ENCODE data around the gene BTBD6. TPM values are rescaled to one million over a fixed set of nuclear protein-coding genes. Genes with fewer than 3 reads are reported as not detected.

Gene BTBD6
- total RNA-seq, 2 donors from 2014 or later, result 26.9 to 34.9 TPM

GRCh38 chr14:105220699-105221597 is 27.4 kb upstream of the BTBD6 start:
- H3K4me3 ChIP-seq, result no peak overlapping the region
- TF ChIP-seq CTCF (IDR thresholded peaks at IDR 0.05), result no peak
- peaks cover 76% of the 10 kb centered on the region for H3K36me3 ChIP-seq
- no peaks in the 10 kb centered on the region for H3K9me3 ChIP-seq
- no peaks in the 10 kb centered on the region for H3K27me3 ChIP-seq
- DNase-seq (ENCODE audit: low spot score), result no peak
- H3K4me1 ChIP-seq, result peaks cover 0 to 11% of the 10 kb centered on the region in 2 donors
- H3K27ac ChIP-seq, result peak overlapping the region in 1 of 2 donors; percentile 25

- no peaks in the 10 kb centered on the region for H3K9me3 ChIP-seq
- no peak for DNase-seq (ENCODE audit: low spot score)
- H3K4me1 ChIP-seq, result peaks cover 0 to 11% of the 10 kb centered on the region in 2 donors
- H3K4me3 ChIP-seq, result no peak overlapping the region
- peaks cover 78% of the 10 kb centered on the region for H3K36me3 ChIP-seq
- H3K27me3 ChIP-seq, result no peaks in the 10 kb centered on the region
- TF ChIP-seq CTCF (IDR thresholded peaks at IDR 0.05), result no peak
- H3K27ac ChIP-seq, result peak overlapping the region in 1 of 2 donors; percentile 25
Measured at GRCh38 chr14:105221598-105222178, 26.6 kb upstream of the BTBD6 start.

DNA sequence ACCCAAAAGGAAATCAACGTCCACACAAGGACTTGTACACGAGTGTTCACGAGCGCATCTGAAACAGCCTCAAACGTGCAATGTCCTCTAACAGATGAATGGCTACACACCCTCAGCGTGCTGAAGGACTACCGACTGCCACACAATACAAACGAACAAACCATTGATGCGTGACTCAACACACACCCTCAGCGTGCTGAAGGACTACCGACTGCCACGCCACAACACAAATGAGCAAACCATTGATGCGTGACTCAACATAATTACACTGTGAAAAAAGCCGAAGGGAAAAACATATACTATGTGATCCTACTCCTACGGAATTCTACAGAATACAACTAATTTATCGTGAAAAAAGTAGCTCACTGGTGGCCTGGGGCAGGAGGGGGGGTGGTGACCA is 25.1 kb upstream of the BTBD6 start:
- H3K4me1 ChIP-seq, result peaks cover 0 to 11% of the 10 kb centered on the region in 2 donors
- no peak overlapping the region for H3K27ac ChIP-seq
- H3K9me3 ChIP-seq, result no peaks in the 10 kb centered on the region
- no peak for TF ChIP-seq CTCF (IDR thresholded peaks at IDR 0.05)
- H3K27me3 ChIP-seq, result no peaks in the 10 kb centered on the region
- H3K36me3 ChIP-seq, result peaks cover 70% of the 10 kb centered on the region
- H3K4me3 ChIP-seq, result no peak overlapping the region
- DNase-seq (ENCODE audit: low spot score), result no peak

DNA sequence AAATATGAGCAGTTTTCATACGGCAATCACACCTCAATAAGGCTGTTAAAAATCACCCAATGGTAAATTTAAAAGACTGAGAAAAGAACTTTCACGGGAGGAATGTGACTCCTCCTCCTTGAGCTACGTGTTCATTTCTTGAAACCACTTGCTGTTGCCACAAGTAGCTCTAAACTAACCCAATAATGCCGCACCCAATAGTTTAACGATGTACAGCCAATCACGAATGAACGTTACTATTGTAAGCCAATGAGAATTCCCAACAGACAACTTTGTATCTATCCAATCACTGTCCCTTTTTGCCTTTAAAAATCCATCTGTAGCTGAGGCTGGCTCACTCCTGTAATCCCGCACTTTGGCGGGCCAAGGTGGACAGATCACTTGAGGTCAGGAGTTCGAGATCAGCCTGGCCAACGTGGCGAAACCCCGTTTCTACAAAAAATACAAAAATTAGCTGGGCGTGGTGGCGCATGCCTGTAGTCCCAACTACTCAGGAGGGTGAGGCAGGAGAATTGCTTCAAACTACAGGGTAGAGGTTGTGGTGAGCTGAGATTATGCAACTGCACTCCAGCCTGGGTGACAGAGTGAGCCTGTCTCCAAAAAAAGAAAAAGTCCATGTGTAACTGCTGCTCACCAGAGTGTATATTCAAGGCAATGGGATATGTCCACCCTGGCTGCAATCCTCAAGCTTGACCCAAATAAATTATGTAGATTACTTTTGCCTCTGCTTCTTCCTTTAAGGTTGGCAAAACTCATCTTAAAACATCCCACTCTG is 24.4 kb upstream of the BTBD6 start:
- H3K9me3 ChIP-seq, result no peaks in the 10 kb centered on the region
- H3K36me3 ChIP-seq, result peaks cover 63% of the 10 kb centered on the region
- TF ChIP-seq CTCF (IDR thresholded peaks at IDR 0.05), result no peak
- H3K4me1 ChIP-seq, result peaks cover 0 to 11% of the 10 kb centered on the region in 2 donors
- no peak overlapping the region for H3K4me3 ChIP-seq
- no peaks in the 10 kb centered on the region for H3K27me3 ChIP-seq
- no peak overlapping the region for H3K27ac ChIP-seq
- DNase-seq (ENCODE audit: low spot score), result no peak

- Histone ChIP-seq H3K9me3 (no peaks in the 10 kb centered on the region), H3K36me3 (peaks cover 52% of the 10 kb centered on the region)
Measured at GRCh38 chr14:105224845-105225570, 23.3 kb upstream of the BTBD6 start.

More at GRCh38 chr14:105224845-105225570, 23.3 kb upstream of the BTBD6 start:
- no peak for TF ChIP-seq CTCF (IDR thresholded peaks at IDR 0.05)
- H3K27ac ChIP-seq, result no peak overlapping the region
- H3K27me3 ChIP-seq, result no peaks in the 10 kb centered on the region
- H3K4me3 ChIP-seq, result no peak overlapping the region
- no peak for DNase-seq (ENCODE audit: low spot score)
- peaks cover 0 to 11% of the 10 kb centered on the region in 2 donors for H3K4me1 ChIP-seq

Measured in right atrium auricular region (tissue), 2 donors.